Measurements from ENCODE around the gene MYLK.

Gene MYLK

DNA sequence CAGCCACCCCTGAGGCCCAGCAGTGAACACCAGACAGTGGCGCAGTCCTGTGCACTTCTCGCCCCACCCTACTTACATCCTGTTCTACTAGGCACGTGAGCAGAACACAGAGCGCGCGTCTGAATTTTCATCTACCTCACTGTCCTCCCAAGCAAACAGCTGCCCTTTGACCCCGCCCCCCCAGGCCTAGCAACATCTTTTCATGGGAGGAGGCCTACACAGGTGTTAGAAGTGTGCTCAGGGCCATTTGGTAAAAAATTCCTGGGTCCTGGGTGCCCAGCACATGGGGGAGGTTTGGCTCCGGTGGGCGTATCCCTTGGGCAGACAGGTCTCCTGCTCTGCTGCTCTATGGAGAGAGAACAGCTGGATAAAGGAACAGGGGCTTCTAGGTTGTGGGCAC, 95.0 kb downstream of the MYLK start:
- Histone ChIP-seq H3K9me3 (ENCODE audit: low read length) (no peaks in the 10 kb centered on the region), H3K9me2 (ENCODE audit: low read depth, low read length) (no peaks in the 10 kb centered on the region), H3F3A (ENCODE audit: insufficient read depth, low read length) (no peaks in the 10 kb centered on the region), H3K4me1 (ENCODE audit: insufficient read depth, low read length, severe bottlenecking) (no peaks in the 10 kb centered on the region), H3K4me2 (ENCODE audit: low read length) (no peak overlapping the region), H3K9ac (ENCODE audit: low read length) (no peak overlapping the region), H4K20me1 (ENCODE audit: insufficient read depth, low read length) (no peaks in the 10 kb centered on the region), H3K27ac (ENCODE audit: low read depth, low read length, poor library complexity, severe bottlenecking) (no peak overlapping the region), H3K79me2 (ENCODE audit: insufficient read depth, low read length) (no peaks in the 10 kb centered on the region), H3K27me3 (ENCODE audit: insufficient read depth, low read length) (no peaks in the 10 kb centered on the region), H3K4me3 (ENCODE audit: low read depth, low read length, poor library complexity, severe bottlenecking) (no peak overlapping the region), H3K36me3 (ENCODE audit: insufficient read depth, low read length) (no peaks in the 10 kb centered on the region), H2AFZ (ENCODE audit: low read length) (no peak overlapping the region)
- TF ChIP-seq EZH2 (IDR thresholded peaks at IDR 0.05; ENCODE audit: borderline replicate concordance, low read length), result no peak
- TF ChIP-seq, protein P1, sequence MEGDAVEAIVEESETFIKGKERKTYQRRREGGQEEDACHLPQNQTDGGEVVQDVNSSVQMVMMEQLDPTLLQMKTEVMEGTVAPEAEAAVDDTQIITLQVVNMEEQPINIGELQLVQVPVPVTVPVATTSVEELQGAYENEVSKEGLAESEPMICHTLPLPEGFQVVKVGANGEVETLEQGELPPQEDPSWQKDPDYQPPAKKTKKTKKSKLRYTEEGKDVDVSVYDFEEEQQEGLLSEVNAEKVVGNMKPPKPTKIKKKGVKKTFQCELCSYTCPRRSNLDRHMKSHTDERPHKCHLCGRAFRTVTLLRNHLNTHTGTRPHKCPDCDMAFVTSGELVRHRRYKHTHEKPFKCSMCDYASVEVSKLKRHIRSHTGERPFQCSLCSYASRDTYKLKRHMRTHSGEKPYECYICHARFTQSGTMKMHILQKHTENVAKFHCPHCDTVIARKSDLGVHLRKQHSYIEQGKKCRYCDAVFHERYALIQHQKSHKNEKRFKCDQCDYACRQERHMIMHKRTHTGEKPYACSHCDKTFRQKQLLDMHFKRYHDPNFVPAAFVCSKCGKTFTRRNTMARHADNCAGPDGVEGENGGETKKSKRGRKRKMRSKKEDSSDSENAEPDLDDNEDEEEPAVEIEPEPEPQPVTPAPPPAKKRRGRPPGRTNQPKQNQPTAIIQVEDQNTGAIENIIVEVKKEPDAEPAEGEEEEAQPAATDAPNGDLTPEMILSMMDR (IDR thresholded peaks at IDR 0.05; ENCODE audit: low read length), result no peak

DNA sequence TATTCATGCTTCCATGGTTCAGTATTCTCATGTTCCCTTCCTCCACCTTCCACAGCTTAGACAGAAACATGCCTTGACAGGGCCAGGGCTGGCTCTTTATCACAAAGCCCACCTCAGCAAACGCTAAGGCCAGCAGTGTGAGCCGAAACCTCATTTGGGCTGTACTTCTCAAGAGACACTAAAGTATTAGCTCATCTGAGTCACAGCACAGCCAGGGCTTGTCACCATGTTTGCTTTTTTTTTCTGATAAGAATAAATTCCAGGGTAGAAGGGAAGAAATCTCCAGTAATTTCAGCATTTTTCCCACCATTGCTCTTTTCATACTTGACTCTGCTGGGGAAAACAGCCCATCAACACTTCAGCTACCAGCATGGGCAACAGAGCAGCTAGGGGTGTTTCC, 95.4 kb downstream of the MYLK start:
- H3K9ac ChIP-seq (ENCODE audit: low read length), result no peak overlapping the region
- H3K4me3 ChIP-seq (ENCODE audit: low read depth, low read length, poor library complexity, severe bottlenecking), result no peak overlapping the region
- H3K4me1 ChIP-seq (ENCODE audit: insufficient read depth, low read length, severe bottlenecking), result no peaks in the 10 kb centered on the region
- H3K36me3 ChIP-seq (ENCODE audit: insufficient read depth, low read length), result no peaks in the 10 kb centered on the region
- H3K4me2 ChIP-seq (ENCODE audit: low read length), result no peak overlapping the region
- TF ChIP-seq EZH2 (IDR thresholded peaks at IDR 0.05; ENCODE audit: borderline replicate concordance, low read length), result no peak
- TF ChIP-seq, protein P1 (IDR thresholded peaks at IDR 0.05; ENCODE audit: low read length), result no peak
- H3K9me2 ChIP-seq (ENCODE audit: low read depth, low read length), result no peaks in the 10 kb centered on the region
- H3F3A ChIP-seq (ENCODE audit: insufficient read depth, low read length), result no peaks in the 10 kb centered on the region
- no peaks in the 10 kb centered on the region for H3K27me3 ChIP-seq (ENCODE audit: insufficient read depth, low read length)
- H2AFZ ChIP-seq (ENCODE audit: low read length), result no peak overlapping the region
- H3K27ac ChIP-seq (ENCODE audit: low read depth, low read length, poor library complexity, severe bottlenecking), result no peak overlapping the region
- H3K79me2 ChIP-seq (ENCODE audit: insufficient read depth, low read length), result no peaks in the 10 kb centered on the region
- H4K20me1 ChIP-seq (ENCODE audit: insufficient read depth, low read length), result no peaks in the 10 kb centered on the region
- H3K9me3 ChIP-seq (ENCODE audit: low read length), result no peaks in the 10 kb centered on the region

DNA sequence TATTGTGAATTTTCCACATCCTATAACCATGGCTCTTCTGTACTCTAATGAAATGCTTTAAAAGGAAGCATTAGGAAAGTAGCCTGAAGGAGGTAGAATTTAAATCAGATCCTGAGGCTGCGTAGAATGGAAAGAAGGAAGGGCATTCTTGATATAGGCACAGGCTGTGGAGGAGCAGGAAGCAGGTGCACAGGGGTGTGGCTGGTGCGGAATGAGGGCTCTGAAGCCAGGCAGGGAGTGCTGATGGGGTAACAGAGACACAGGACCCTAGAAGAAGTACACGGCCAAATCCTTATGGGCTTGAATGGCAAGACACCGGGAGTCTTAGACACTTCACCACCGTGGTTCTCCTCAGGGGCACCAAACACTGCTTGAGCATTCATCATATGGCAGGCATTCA, 97.0 kb downstream of the MYLK start:
- no peaks in the 10 kb centered on the region for H3K4me1 ChIP-seq (ENCODE audit: insufficient read depth, low read length, severe bottlenecking)
- H3K9me2 ChIP-seq (ENCODE audit: low read depth, low read length), result no peaks in the 10 kb centered on the region
- H3K79me2 ChIP-seq (ENCODE audit: insufficient read depth, low read length), result no peaks in the 10 kb centered on the region
- no peak overlapping the region for H3K4me2 ChIP-seq (ENCODE audit: low read length)
- H3K9me3 ChIP-seq (ENCODE audit: low read length), result no peaks in the 10 kb centered on the region
- TF ChIP-seq, protein P1 (IDR thresholded peaks at IDR 0.05; ENCODE audit: low read length), result no peak
- TF ChIP-seq EZH2 (IDR thresholded peaks at IDR 0.05; ENCODE audit: borderline replicate concordance, low read length), result no peak
- no peak overlapping the region for H3K27ac ChIP-seq (ENCODE audit: low read depth, low read length, poor library complexity, severe bottlenecking)
- H3K27me3 ChIP-seq (ENCODE audit: insufficient read depth, low read length), result no peaks in the 10 kb centered on the region
- H3K36me3 ChIP-seq (ENCODE audit: insufficient read depth, low read length), result no peaks in the 10 kb centered on the region
- no peak overlapping the region for H3K9ac ChIP-seq (ENCODE audit: low read length)
- no peak overlapping the region for H2AFZ ChIP-seq (ENCODE audit: low read length)
- H3K4me3 ChIP-seq (ENCODE audit: low read depth, low read length, poor library complexity, severe bottlenecking), result no peak overlapping the region
- H3F3A ChIP-seq (ENCODE audit: insufficient read depth, low read length), result no peaks in the 10 kb centered on the region
- H4K20me1 ChIP-seq (ENCODE audit: insufficient read depth, low read length), result no peaks in the 10 kb centered on the region

Data from OCI-LY1 (cell line).